HepG2 (cell line): ENCODE results near the gene ABCA3. TPM values are rescaled to one million over a fixed set of nuclear protein-coding genes. Genes with fewer than 3 reads are reported as not detected.
A peak's percentile ranks its signal among the peaks of the same experiment; 100 is the strongest.

Experiments used
- ATAC-seq: fragments of 200-7000 bp; cut with Tn5 transposase; 3 replicates; pipeline ENCODE4 v1.9.1; 2020; ENCODE audit warnings: mild to moderate bottlenecking, moderate library complexity
- BruUV-seq: library from RNA; stranded (reverse); fragments of 400-500 nt; replicated peaks from 2 replicates; lab custom pipeline; 2021; lab: Mats Ljungman, UMichigan
- CTCF ChIA-PET: fragments of 300-600 bp; formaldehyde crosslinking; extraction: SDS; loops from one replicate; lab custom pipeline; 2021; ENCODE audit warnings: low total read pairs, inconsistent platforms, low intra/inter-chr PET ratio; lab: Yijun Ruan, JAX
- POLR2A ChIA-PET: fragments of 350-600 bp; sonication (Branson Sonifier 250); formaldehyde crosslinking; loops from one replicate; lab custom pipeline; 2020; ENCODE audit warnings: antibody characterized with exemption, inconsistent platforms; lab: Yijun Ruan, JAX
- DNase-seq: peaks from one replicate; pipeline ENCODE4 v3.0.0-alpha.2; 2015; ENCODE audit warnings: low spot score
- FAIRE-seq: peaks from 3 replicates; lab custom pipeline; 2011; peaks lifted over from hg19 to GRCh38; lab: Jason Lieb, UNC
- H2AFZ ChIP-seq: one replicate; pipeline ENCODE4 v1.6.1; 2011; ENCODE audit warnings: low read length, inconsistent platforms
- H3K27ac ChIP-seq: fragments of 300-600 bp; 3 replicates; pipeline ENCODE4 v1.8.0; 2011; ENCODE audit warnings: mixed run types, mild to moderate bottlenecking, mixed read lengths, low read length, inconsistent platforms; ENCODE audit not compliant: insufficient read depth; ENCODE audit errors: extremely low read length
- H3K27me3 ChIP-seq, 2 experiments: fragments of 200-600 bp in 1 of 2; 2 replicates in 1 of 2; 3 replicates in 1 of 2; pipeline versions ENCODE4 v1.6.0 to v1.8.0; 2011; ENCODE audit warnings: low read length in 2 of 2, mild to moderate bottlenecking in 2 of 2, moderate library complexity in 2 of 2, inconsistent platforms in 1 of 2; ENCODE audit not compliant: insufficient read depth in 2 of 2, control insufficient read depth in 1 of 2
- H3K36me3 ChIP-seq, 2 experiments: fragments of 200-600 bp in 1 of 2; replicated peaks in 1 of 2; 2 replicates in 1 of 2; 3 replicates in 1 of 2; pipeline versions ENCODE4 v1.5.1 to v1.8.0; 2011; ENCODE audit warnings: low read length in 2 of 2, inconsistent platforms in 1 of 2; ENCODE audit not compliant: insufficient read depth in 2 of 2, control insufficient read depth in 1 of 2
- H3K4me1 ChIP-seq: 2 replicates; pipeline ENCODE4 v1.5.1; 2012; ENCODE audit warnings: low read length, inconsistent platforms; ENCODE audit not compliant: insufficient read depth
- H3K4me2 ChIP-seq: 2 replicates; pipeline ENCODE4 v1.6.0; 2011; ENCODE audit warnings: low read depth, low read length, inconsistent platforms
- H3K4me3 ChIP-seq, 3 experiments: fragments of 200-600 bp in 1 of 3; sonication (generic), shearing (Covaris generic) in 1 of 3; replicated peaks in 1 of 3; 2 replicates each; pipeline ENCODE4 v1.5.1; 2011 to 2016; ENCODE audit warnings: low read length in 3 of 3, inconsistent platforms in 2 of 3, low read depth in 2 of 3, mild to moderate bottlenecking in 2 of 3, control low read depth in 1 of 3, mixed read lengths in 1 of 3; ENCODE audit not compliant: insufficient read depth in 1 of 3
- H3K79me2 ChIP-seq: one replicate; pipeline ENCODE4 v1.6.1; 2011; ENCODE audit warnings: low read length, inconsistent platforms; ENCODE audit not compliant: insufficient read depth
- H3K9ac ChIP-seq: 2 replicates; pipeline ENCODE4 v1.6.0; 2011; ENCODE audit warnings: mild to moderate bottlenecking, low read depth, low read length, inconsistent platforms; ENCODE audit not compliant: insufficient read depth
- H3K9me3 ChIP-seq: 2 replicates; pipeline ENCODE4 v1.5.1; 2012; ENCODE audit warnings: mild to moderate bottlenecking, low read length
- H4K20me1 ChIP-seq: 2 replicates; pipeline ENCODE4 v1.6.0; 2011; ENCODE audit warnings: inconsistent platforms, mild to moderate bottlenecking, low read length, moderate library complexity; ENCODE audit not compliant: insufficient read depth
- RBFOX2 ChIP-seq: fragments of 200-400 bp; formaldehyde crosslinking; IDR thresholded peaks from 2 replicates; pipeline ENCODE4 v1.6.1; 2017; ENCODE audit warnings: low read depth, mild to moderate bottlenecking, low read length
- TCF7 ChIP-seq: sonication (generic); IDR thresholded peaks from 2 replicates; pipeline ENCODE4 v1.6.1; 2016; ENCODE audit warnings: antibody characterized with exemption, low read depth
- ZNF343 ChIP-seq: sonication (generic); formaldehyde crosslinking; IDR thresholded peaks from 2 replicates; pipeline ENCODE4 v1.4.0; 2020; ENCODE audit warnings: mild to moderate bottlenecking, missing genetic modification reagents
- WGBS: methylation state at CpG from one replicate; pipeline ENCODE4 v1.1.6; 2017; ENCODE audit warnings: low lambda C conversion rate; 5-methylcytosine and 5-hydroxymethylcytosine counted together
- in situ Hi-C: cut with HindIII; loops from 2 replicates; pipeline ENCODE4 v1.10.0; 2017; ENCODE audit warnings: low pct_unique_long_range_greater_than_20kb; ENCODE audit not compliant: extremely low pct_ligation_motif_present
- intact Hi-C: fragments of 100-400 bp; cut with micrococcal nuclease; formaldehyde crosslinking; loops from one replicate; pipeline ENCODE4 v1.10.0; 2022; ENCODE audit not compliant: unreplicated experiment
- polyA plus RNA-seq, 8 experiments: library from polyadenylated mRNA; depleted of rRNA in 3 of 8; stranded (reverse) in 7 of 8; unstranded in 1 of 8; fragments of >200 nt; fragmentation: Illumina TruSeq in 4 of 8; extraction: Trizol in 4 of 8; gene quantifications; 2 replicates each; pipeline versions ENCODE4 v1.2.1 to v1.2.3, GENCODE V29; 2011 to 2016; ENCODE audit warnings: low read depth in 4 of 8, missing spikeins in 1 of 8, mixed read lengths in 1 of 8; ENCODE audit not compliant: insufficient read depth in 1 of 8
- total RNA-seq, 5 experiments: library from RNA; depleted of rRNA; stranded (reverse); fragments of >200 nt; fragmentation: Illumina TruSeq; extraction: Trizol; gene quantifications; 2 replicates each; pipeline ENCODE4 v1.2.3, GENCODE V29; 2016; ENCODE audit warnings: low read depth in 1 of 5
- TF ChIP-seq, protein P1 (sequence below): sonication (generic); formaldehyde crosslinking; IDR thresholded peaks from 2 replicates; pipeline ENCODE4 v1.8.1; 2023; ENCODE audit warnings: missing genetic modification reagents, mild to moderate bottlenecking, borderline replicate concordance
- TF ChIP-seq, protein P2 (sequence below): sonication (generic); formaldehyde crosslinking; IDR thresholded peaks from 2 replicates; pipeline ENCODE4 v1.4.0; 2020; ENCODE audit warnings: missing genetic modification reagents, borderline replicate concordance

ABCA3 gene
- total and polyA plus RNA-seq, 2 of the 13 experiments (the other 11 are each of a cell fraction or from before 2014, with no cell fraction given) = 0.60 to 1.5 TPM

- Histone ChIP-seq H3K4me2 (no peak overlapping the region), H3K27ac (no peak overlapping the region), H3K4me3 (no peak overlapping the region), H3K27me3 (peaks cover 7 to 17% of the 10 kb centered on the region in 2 experiments), H3K9ac (no peak overlapping the region), H4K20me1 (peaks cover 6% of the 10 kb centered on the region; the same call in 1 of the 2 replicates), H2AFZ (no peak overlapping the region)
- BruUV-seq = no TSS peak
- FAIRE-seq = no peak
- POLR2A ChIA-PET = no interaction called here
- WGBS = 100% methylated on average over 5 of the region's 14 CpGs
- TF ChIP-seq TCF7 = no peak
- TF ChIP-seq, protein P1, sequence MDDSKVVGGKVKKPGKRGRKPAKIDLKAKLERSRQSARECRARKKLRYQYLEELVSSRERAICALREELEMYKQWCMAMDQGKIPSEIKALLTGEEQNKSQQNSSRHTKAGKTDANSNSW (CRISPR knock-in tag) = no peak
- 0 out of 2 replicates have a peak, but pooled peaks have one; percentile 27 for TF ChIP-seq RBFOX2
- TF ChIP-seq, protein P2, sequence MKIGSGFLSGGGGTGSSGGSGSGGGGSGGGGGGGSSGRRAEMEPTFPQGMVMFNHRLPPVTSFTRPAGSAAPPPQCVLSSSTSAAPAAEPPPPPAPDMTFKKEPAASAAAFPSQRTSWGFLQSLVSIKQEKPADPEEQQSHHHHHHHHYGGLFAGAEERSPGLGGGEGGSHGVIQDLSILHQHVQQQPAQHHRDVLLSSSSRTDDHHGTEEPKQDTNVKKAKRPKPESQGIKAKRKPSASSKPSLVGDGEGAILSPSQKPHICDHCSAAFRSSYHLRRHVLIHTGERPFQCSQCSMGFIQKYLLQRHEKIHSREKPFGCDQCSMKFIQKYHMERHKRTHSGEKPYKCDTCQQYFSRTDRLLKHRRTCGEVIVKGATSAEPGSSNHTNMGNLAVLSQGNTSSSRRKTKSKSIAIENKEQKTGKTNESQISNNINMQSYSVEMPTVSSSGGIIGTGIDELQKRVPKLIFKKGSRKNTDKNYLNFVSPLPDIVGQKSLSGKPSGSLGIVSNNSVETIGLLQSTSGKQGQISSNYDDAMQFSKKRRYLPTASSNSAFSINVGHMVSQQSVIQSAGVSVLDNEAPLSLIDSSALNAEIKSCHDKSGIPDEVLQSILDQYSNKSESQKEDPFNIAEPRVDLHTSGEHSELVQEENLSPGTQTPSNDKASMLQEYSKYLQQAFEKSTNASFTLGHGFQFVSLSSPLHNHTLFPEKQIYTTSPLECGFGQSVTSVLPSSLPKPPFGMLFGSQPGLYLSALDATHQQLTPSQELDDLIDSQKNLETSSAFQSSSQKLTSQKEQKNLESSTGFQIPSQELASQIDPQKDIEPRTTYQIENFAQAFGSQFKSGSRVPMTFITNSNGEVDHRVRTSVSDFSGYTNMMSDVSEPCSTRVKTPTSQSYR (CRISPR knock-in tag) = no peak
- TF ChIP-seq ZNF343 (CRISPR knock-in tag) = no peak
- TF ChIP-seq, all 625 proteins: peak for 1
- Histone ChIP-seq H3K36me3 (0 out of 5 replicates have a peak, but pooled peaks cover 0 to 2% of the 10 kb centered on the region in 2 experiments), H3K79me2 (peaks cover 13% of the 10 kb centered on the region), H3K9me3 (no peaks in the 10 kb centered on the region), H3K4me1 (peaks cover 24% of the 10 kb centered on the region)
- intact Hi-C loops = no loop called here
- ATAC-seq (no peak), DNase-seq (no peak)
- in situ Hi-C loops = no loop called here
- CTCF ChIA-PET = no interaction called here
These were observed 68.6 kb downstream of the ABCA3 start for GRCh38 chr16:2271848-2272461.
